GM12892 (cell line): ENCODE measurements around the gene GLIPR1L2.

Experiments
- POLR2A ChIP-seq: IDR thresholded peaks from 2 replicates; pipeline ENCODE4 v1.6.1; 2011; ENCODE audit warnings: low read depth, low read length, control low read depth
- POLR2AphosphoS5 ChIP-seq: IDR thresholded peaks from 2 replicates; pipeline ENCODE4 v1.6.1; 2011; ENCODE audit warnings: low read depth, low read length, control low read depth
- TAF1 ChIP-seq: IDR thresholded peaks from 2 replicates; pipeline ENCODE4 v1.6.1; 2011; ENCODE audit warnings: low read depth, mild to moderate bottlenecking, control low read depth, low read length, borderline replicate concordance

DNA sequence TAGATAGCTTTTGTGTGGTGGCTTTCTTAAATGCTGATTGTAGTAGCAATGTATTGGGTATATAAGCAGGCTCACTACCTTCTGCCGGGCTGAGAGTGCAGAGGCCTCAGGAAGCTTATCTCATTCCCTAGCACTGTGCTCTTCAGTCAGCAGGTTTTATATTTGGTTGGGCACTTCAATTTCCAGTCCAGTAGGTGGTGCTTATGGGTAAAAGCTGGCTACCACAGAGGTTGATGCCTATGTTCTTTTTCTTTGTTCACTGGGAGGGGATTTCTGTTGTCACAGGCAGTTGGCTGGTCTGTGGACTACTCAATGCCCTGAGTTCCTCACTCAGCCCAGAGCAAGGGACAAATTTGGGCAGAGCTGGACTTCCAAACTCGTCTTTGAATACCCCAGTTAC is 46.7 kb downstream of the GLIPR1L2 start:
- TF ChIP-seq POLR2AphosphoS5 (no peak), POLR2A (no peak), TAF1 (no peak)
